NCI-H748 treated with DMSO at 0.1 percent for 48 hours (cell line): Measurements from ENCODE around the gene GALNTL6.
A peak's percentile ranks its signal among the peaks of the same experiment; 100 is the strongest.
"Not testable (repeated sequence)": the region's sequence is repeated elsewhere in the genome, so short reads cannot be mapped to it uniquely, and the experiment has no call there.

ENCODE experiments used
- DNase-seq: peaks from one replicate; lab custom pipeline; 2025; lab: John Stamatoyannopoulos, UW

Gene GALNTL6

DNA sequence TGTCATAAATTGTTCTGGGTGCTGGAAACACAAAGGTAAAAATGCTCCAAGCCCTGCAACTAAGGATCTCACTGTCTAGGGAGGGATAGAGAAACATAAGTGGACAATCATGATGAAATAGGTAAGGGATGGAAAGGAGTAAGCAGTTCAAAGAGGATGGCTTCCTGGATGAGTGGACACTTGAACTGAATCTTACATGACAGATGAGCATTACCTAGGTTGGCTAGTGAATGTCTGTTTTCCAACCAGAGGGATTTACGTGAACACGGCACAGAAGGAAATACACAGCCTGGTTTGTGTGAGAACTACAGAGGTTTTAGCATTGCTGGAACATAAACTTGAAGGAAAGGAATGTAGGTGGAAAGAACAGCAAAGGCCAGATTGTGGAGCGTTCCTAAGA lies 1205.2 kb downstream of the GALNTL6 start:
- DNase-seq: no peak

DNA sequence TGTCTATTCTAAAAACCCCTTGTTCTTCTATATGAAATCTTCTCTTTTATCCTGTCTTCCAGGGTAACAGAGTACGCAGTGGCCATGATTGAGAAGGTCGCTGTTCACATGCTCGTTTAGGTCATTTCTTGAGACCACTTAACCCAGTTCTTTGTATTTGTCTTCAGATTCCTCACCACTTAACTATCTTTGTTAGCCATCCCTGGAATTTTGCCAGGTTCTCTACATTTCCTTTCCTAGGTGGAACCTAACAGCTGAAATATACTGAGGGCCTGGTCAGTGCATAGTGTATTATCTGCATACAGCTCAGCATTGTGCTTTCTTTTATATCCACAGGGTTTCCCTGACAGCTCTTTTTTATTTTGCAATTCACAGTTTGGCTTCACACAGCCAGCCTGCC lies 1206.5 kb downstream of the GALNTL6 start:
- no peak for DNase-seq

DNA sequence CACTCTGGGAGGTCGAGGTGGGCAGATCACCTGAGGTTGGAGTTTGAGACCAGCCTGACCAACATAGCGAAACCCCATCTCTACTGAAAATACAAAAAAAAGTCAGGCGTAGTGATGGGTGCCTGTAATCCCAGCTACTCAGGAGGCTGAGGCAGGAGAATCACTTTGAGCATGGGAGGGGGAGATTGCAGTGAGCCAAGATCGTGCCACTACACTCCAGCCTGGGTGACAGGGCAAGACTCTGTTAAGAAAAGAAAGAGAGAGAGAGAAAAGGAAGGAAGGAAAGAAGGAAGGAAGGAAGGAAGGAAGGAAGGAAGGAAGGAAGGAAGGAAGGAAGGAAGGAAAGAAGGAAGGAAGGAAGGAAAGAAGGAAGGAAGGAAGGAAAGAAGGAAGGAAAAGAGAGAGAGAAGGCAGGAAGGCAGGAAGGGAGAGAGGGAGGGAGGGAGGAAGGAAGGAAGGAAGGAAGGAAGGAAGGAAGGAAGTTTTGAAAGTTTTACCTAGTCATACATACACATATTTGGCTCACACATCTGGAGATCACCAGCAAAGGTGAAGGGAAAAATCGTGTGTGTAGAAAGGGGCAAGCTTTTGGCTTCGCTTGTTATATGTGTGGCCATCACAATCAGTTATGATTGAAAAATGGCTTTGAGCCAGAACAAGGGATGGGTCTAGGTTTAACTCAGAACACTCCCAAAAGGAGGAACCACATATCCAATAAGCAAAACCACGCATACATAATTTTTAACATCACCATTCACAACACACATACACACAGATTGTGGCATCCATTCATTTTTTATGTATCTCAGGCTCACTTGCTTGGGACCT lies 1208.8 kb downstream of the GALNTL6 start:
- not testable (repeated sequence) for DNase-seq

DNA sequence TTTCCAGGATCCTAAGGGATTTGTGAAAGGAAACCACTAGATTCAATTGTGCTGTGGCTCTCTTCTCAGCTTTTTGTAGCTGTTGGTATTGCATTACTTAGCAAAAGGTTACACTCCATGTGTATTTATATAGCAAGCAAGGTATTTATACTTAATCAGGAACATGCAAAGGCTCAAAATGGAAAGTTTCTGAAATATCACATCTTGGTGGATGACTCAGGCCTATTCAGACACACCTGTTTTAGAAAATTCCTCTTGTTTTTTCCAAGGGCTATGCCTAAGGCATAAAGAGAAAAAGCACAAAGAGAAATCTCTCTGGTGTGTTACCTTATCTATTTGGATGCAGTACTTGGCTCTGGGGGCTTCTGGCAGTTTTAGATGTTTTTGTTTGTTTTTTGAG lies 1211.0 kb downstream of the GALNTL6 start:
- no peak for DNase-seq

- DNase-seq: peak; percentile 61
These were observed 1211.9 kb downstream of the GALNTL6 start for GRCh38 chr4:173025131-173025530.

DNA sequence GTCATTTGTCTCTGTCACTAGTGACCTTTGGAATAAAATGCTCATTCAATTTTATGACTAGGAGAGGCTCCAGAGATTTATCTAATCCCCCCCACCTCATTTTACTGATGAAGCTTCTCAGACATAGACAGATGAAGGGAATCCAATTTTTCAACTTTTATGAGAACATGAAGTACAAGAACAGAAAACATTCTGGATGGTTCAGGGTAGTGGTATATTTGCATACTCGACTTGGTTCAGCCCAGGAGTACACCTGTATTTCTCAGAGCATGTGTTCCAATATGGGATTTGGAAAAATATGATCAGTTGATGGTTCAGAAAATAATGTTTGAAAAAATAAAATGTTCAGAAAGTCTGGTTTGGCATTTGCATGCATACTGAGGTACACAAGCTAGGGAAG lies 1224.0 kb downstream of the GALNTL6 start:
- no peak for DNase-seq

DNA sequence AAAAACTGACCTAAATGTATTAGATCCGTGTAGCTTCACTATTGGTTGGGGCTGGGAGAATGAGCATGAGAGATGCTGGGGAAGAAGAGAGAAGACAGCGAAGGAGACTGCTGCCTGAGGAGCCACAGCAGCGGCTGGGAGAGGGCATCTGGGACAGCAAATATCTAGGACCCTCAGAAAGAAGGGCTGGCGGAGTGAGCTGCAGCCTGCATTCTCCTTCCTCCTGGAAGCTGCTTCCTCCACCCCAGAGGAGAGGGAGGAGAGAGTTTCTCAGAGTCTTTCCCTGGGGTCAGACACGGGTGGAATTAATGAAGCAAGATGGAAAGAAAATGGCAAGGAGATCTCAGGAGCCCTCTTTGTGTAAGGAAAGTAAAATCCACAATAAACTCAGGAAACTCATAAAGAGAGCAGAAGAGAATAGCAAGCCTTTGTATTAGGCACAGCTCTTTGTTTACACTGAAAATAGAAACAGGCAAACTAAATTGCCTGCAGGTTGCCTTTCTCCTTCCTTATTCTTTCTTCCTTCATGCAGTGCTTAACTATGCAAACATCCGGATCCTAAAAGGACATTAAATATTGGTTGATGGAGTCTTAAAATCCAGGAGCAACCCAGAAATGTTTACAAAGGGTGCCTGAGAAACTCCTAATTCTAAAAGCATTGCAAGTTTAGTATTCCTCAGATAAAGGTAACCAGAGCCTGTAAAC lies 1225.1 kb downstream of the GALNTL6 start:
- DNase-seq: peak; percentile 58

DNA sequence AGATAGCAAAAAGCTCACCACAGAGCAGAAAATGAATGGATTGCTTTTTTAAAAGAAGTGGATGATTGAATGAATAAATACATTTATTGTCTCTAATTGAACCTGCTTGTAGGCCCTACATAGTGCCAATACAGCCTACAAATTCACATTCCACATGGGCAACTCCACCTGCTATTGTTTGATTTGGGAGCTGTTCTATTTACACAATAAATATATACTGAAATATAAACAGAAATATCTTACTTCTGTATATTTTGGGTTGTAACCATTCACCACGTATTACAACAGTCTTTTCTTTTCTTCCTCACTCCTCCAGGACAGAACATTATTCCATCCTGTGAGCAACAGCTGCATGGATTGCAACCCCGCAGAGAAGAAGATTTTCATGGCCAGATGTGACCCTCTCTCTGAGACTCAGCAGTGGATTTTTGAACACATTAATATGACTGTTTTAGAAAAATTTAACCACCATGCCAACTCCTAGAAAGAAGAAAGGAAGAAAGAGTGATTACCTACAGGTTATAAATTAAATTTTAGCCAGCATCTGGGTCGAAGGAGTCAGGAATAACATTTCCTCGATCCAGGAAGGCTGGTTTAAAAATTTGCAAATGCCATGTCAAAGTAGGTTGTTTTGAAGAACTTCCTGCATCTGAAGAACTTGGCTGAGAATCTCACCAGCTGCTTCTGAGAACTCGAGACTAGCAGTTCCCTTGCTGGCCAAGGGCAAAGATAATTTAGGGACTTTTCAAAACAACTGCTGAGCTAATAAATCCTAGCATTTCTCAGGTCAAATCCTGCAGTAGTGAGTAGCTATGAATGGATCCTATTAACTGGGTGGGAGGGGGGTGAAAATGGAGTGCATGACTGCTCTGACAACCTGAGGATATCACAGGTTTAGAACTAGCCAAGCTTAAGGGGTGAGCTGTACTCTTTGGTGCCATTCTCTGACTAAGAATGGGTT lies 1226.7 kb downstream of the GALNTL6 start:
- peak; percentile 42 for DNase-seq

DNA sequence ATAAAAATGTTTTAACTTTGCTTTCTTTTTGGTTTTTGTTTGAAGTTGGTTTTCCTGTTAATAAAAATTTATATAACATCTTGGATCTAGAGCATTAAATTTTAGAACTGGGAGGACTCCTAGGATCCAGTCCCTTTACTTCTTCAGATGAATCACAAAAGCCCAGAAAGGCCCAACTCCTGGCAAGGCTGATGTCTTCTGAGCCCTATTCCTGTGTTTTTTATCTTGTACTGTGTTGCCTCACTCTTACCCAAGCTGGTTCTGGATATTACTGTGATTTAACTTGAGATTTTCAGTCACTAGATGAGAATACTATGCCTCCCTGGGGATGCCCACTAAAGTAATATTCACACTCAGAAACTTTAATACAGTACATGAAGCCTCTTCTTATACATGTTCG lies 1228.3 kb downstream of the GALNTL6 start:
- DNase-seq: no peak

- DNase-seq: not testable (repeated sequence)
These were observed 1228.9 kb downstream of the GALNTL6 start for GRCh38 chr4:173042139-173042538.

DNA sequence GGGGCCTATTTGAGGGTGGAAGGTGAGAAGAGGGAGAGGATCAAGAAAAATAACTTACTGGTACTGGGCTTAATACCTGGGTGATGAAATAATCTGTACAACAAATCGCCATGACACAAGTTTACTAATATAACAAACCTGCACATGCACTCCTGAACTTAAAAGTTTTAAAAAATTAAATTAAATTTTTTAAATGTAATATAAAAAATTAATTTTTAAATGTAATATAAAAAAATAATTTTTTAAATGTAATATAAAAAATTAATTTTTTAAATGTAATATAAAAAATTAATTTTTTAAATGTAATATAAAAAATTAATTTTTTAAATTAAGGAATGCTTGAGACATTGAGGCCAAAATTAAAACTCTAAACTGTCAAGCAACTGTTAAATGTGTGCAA lies 1231.1 kb downstream of the GALNTL6 start:
- no peak for DNase-seq

DNA sequence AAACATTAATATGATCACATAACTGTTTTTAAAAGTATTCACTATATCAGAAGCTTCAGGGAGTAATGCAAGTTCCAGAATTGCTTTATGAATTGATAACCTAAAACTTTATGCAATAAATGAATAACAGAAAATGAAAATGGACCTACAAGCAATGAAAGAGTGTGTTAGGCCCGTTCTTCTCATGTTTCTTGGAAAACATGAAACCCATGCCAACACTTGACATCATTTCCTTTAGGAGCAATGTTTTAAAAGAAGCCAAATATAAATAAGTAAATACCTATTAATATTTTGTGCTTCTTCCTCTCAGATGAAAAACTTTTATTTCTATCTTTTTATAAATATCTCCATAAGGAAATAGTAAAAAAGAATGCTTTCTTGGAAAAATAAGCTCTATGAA lies 1232.4 kb downstream of the GALNTL6 start:
- no peak for DNase-seq

DNA sequence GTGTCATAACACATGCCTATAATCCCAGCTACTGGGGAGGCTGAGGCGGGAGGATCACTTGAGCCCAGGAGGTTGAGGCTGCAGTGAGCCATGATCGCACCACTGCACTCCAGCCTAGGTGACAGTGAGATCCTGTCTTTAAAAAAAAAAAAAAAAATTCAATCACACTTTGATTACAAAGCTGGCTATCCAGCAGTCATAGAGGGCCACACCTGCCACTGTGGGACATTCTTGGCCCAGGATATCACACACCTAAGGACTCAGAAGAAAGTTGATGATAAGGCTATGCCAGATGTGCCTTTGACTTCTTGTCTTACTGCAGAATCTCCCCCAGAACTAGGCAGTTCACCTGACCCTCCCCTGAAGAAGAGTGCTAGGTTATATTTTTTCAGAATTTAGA lies 1232.9 kb downstream of the GALNTL6 start:
- DNase-seq: no peak

DNA sequence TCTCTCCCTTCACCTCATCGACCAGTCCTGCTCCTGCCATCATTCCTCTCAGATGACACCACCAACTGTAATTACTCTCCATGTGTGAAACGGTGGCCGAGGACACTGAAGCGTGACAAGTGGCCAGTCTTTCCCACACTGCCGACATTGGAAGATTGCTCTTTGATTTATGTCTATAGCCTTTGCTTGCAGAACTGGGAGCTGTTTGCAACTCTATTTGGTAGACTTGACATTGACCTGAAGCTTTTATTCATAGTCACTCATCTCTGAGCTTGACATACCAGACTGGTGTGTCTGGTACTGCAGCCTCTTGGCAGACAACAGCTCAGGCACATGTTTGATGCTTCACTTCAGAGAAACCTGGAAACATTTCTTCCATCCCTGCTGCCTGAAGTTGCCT lies 1233.6 kb downstream of the GALNTL6 start:
- peak; percentile 51 for DNase-seq

- DNase-seq: no peak
These were observed 1238.0 kb downstream of the GALNTL6 start for GRCh38 chr4:173051232-173051631.

- no peak for DNase-seq
These were observed 1238.5 kb downstream of the GALNTL6 start for GRCh38 chr4:173051716-173052115.

GRCh38 chr4:173052439-173052838 lies 1239.2 kb downstream of the GALNTL6 start:
- DNase-seq: no peak

GRCh38 chr4:173056271-173056670 lies 1243.1 kb downstream of the GALNTL6 start:
- DNase-seq: no peak

DNA sequence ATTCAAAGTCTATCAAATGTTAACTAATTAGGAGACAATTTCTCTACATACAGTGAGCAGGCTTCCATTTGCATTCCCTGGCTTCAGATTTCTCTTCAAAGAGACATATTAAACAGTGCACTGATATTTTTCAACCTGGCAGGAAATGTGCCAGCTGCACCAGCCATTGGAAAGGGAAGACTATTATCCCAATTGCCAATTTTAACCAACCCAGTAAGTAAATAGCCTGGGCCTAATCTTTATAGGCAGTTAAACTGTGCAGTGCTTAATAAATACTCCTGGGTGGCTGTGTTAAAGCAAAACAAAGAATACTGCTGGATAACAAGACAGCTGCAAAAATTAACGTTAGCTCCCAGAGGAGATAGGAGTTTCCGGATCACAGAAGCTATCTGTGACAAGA lies 1243.5 kb downstream of the GALNTL6 start:
- DNase-seq: peak; percentile 77

DNA sequence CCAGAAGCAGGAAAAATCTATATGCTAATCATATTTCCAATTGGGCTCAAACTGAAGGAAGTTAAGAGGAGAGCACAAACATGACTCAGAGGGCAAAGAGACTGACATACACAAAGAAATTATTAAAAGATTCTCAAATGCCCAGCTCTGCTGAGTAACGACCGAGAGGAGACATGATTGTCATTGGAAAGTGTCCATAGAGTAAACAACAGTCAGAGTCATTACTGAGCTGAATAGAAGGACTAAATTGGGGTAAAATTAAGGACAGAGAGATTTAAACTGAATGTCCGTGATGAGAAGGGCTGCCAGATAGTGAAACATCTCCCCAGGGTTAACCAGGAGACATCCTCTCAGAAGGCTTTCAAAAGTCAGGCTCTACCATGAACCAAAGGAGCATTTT lies 1244.2 kb downstream of the GALNTL6 start:
- peak; percentile 75 for DNase-seq

DNA sequence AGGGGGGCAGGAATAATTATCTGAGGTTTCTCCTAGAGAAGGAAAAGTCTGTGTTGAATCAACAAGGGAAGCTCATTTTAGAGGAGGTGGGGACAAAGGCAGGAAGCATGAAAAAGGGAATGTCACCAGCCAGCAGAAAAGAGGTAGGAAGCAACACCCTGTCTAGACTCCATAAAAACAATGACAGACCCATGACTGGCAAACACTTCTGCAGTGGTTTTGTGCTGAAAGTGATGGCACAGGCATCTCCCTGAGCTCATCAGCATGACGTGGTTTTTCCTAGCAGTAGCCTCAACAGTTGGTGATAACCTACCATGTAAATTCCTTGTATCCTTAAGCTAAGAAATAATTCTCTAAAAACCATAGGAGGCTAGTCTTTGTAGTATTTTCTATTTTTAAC lies 1244.7 kb downstream of the GALNTL6 start:
- DNase-seq: peak; percentile 68

DNA sequence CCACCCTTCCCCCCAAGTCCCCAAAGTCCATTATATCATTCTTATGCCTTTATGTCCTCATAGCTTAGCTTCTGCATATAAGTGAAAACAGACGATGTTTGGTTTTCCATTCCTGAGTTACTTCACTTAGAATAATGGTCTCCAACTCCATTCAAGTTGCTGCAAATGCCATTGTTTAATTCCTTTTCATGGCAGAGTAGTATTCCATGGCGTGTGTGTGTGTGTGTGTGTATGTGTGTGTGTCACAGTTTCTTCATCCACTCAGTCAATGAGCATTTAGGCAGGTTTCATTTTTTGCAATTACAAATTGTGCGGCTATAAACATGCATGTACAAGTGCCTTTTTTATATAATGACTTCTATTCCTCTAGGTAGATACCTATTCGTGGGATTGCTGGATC lies 1248.0 kb downstream of the GALNTL6 start:
- DNase-seq: no peak
